GM12891 (cell line): ENCODE data around the gene SLC30A4.
"Not testable (repeated sequence)": the region's sequence is repeated elsewhere in the genome, so short reads cannot be mapped to it uniquely, and the experiment has no call there.

ENCODE experiments used
- POLR2A ChIP-seq: IDR thresholded peaks from 2 replicates; pipeline ENCODE4 v1.6.1; 2011; ENCODE audit warnings: low read depth, low read length, control low read depth
- POLR2AphosphoS5 ChIP-seq: IDR thresholded peaks from 2 replicates; pipeline ENCODE4 v1.6.1; 2011; ENCODE audit warnings: low read depth, low read length, control low read depth

DNA sequence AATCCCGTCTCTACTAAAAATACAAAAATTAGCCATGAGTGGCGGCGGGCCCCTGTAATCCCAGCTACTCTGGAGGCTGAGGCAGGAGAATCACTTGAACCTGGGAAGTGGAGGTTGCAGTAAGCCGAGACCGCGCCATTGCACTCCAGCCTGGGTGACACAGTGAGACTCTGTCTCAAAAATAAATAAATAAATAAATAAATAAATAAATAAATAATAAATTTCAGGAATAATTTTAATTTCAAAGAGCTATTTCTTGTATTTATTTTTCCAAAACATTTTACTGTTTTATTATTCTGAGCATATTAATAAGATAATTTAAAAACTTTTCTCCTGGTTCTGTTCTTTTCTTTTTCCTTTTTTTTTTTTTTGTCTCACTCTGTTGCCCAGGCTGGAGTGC, 15.4 kb downstream of the SLC30A4 start:
- TF ChIP-seq POLR2A, POLR2AphosphoS5: not testable (repeated sequence)
